HepG2 (cell line): Measurements from ENCODE around the gene NUBP2. TPM values are rescaled to one million over a fixed set of nuclear protein-coding genes. Genes with fewer than 3 reads are reported as not detected.

Source experiments
- ATRX ChIP-seq: sonication (generic); formaldehyde crosslinking; IDR thresholded peaks from 2 replicates; pipeline ENCODE4 v1.4.0; 2020; ENCODE audit warnings: missing genetic modification reagents, borderline replicate concordance
- BORCS8-MEF2B ChIP-seq: sonication (generic); formaldehyde crosslinking; IDR thresholded peaks from 2 replicates; pipeline ENCODE4 v1.8.0; 2022; ENCODE audit warnings: mild to moderate bottlenecking, missing genetic modification reagents
- HNRNPH1 ChIP-seq: fragments of 200-400 bp; formaldehyde crosslinking; optimal IDR thresholded peaks from 2 replicates; pipeline ENCODE3; 2017; ENCODE audit warnings: mild to moderate bottlenecking, low read depth, low read length
- MTF2 ChIP-seq: sonication (generic); formaldehyde crosslinking; IDR thresholded peaks from 2 replicates; pipeline ENCODE4 v1.5.0; 2020; ENCODE audit warnings: missing genetic modification reagents, borderline replicate concordance
- NBN ChIP-seq: fragments of 450-650 bp; conservative IDR thresholded peaks from 2 replicates; pipeline ENCODE4 v1.6.1; 2017
- REPIN1 ChIP-seq: sonication (generic); formaldehyde crosslinking; IDR thresholded peaks from 2 replicates; pipeline ENCODE4 v1.8.0; 2022; ENCODE audit warnings: missing genetic modification reagents, low read depth, mild to moderate bottlenecking, borderline replicate concordance
- SALL2 ChIP-seq: sonication (generic); formaldehyde crosslinking; IDR thresholded peaks from 2 replicates; pipeline ENCODE4 v1.8.1; 2023; ENCODE audit warnings: mild to moderate bottlenecking, missing genetic modification reagents, inconsistent platforms
- SP1 ChIP-seq, 2 experiments: fragments of 450-650 bp in 1 of 2; sonication (generic) in 1 of 2; formaldehyde crosslinking in 1 of 2; IDR thresholded peaks; 2 replicates each; pipeline versions ENCODE4 v1.4.0 to v1.6.1; 2016 to 2020; ENCODE audit warnings: missing genetic modification reagents in 1 of 2
- SRSF4 ChIP-seq: fragments of 200-400 bp; formaldehyde crosslinking; IDR thresholded peaks from one replicate; pipeline ENCODE4 v1.6.1; 2018; ENCODE audit warnings: mild to moderate bottlenecking, low read depth, low read length, moderate library complexity; ENCODE audit not compliant: poor library complexity, severe bottlenecking
- TARDBP ChIP-seq: sonication (generic); formaldehyde crosslinking; IDR thresholded peaks from 2 replicates; pipeline ENCODE4 v1.8.0; 2022; ENCODE audit warnings: mild to moderate bottlenecking, missing genetic modification reagents
- TOE1 ChIP-seq: sonication (generic); formaldehyde crosslinking; IDR thresholded peaks from 2 replicates; pipeline ENCODE4 v1.4.0; 2020; ENCODE audit warnings: mild to moderate bottlenecking, missing genetic modification reagents
- ZNF331 ChIP-seq: sonication (generic); formaldehyde crosslinking; IDR thresholded peaks from 2 replicates; pipeline ENCODE4 v1.4.0; 2020; ENCODE audit warnings: missing genetic modification reagents
- ZNF570 ChIP-seq: sonication (generic); formaldehyde crosslinking; IDR thresholded peaks from 2 replicates; pipeline ENCODE4 v1.4.0; 2020; ENCODE audit warnings: mild to moderate bottlenecking, missing genetic modification reagents, borderline replicate concordance
- polyA plus RNA-seq, 8 experiments: library from polyadenylated mRNA; depleted of rRNA in 3 of 8; stranded (reverse) in 7 of 8; unstranded in 1 of 8; fragments of >200 nt; fragmentation: Illumina TruSeq in 4 of 8; extraction: Trizol in 4 of 8; gene quantifications; 2 replicates each; pipeline versions ENCODE4 v1.2.1 to v1.2.3, GENCODE V29; 2011 to 2016; ENCODE audit warnings: low read depth in 4 of 8, missing spikeins in 1 of 8, mixed read lengths in 1 of 8; ENCODE audit not compliant: insufficient read depth in 1 of 8
- total RNA-seq, 5 experiments: library from RNA; depleted of rRNA; stranded (reverse); fragments of >200 nt; fragmentation: Illumina TruSeq; extraction: Trizol; gene quantifications; 2 replicates each; pipeline ENCODE4 v1.2.3, GENCODE V29; 2016; ENCODE audit warnings: low read depth in 1 of 5
- TF ChIP-seq, protein P1 (sequence below): sonication (generic); formaldehyde crosslinking; IDR thresholded peaks from 2 replicates; pipeline ENCODE4 v1.4.0; 2020; ENCODE audit warnings: missing genetic modification reagents
- TF ChIP-seq, protein P2 (sequence below): sonication (generic); formaldehyde crosslinking; IDR thresholded peaks from 2 replicates; pipeline ENCODE4 v1.8.1; 2023; ENCODE audit warnings: missing genetic modification reagents, inconsistent platforms, borderline replicate concordance
- TF ChIP-seq, protein P3 (sequence below): sonication (generic); formaldehyde crosslinking; IDR thresholded peaks from 2 replicates; pipeline ENCODE4 v1.4.0; 2020; ENCODE audit warnings: mild to moderate bottlenecking, missing genetic modification reagents
- TF ChIP-seq, protein P4 (sequence below): sonication (generic); formaldehyde crosslinking; IDR thresholded peaks from 2 replicates; pipeline ENCODE4 v1.4.0; 2020; ENCODE audit warnings: missing genetic modification reagents

NUBP2 gene
- total and polyA plus RNA-seq, 2 of the 13 experiments (the other 11 are each of a cell fraction or from before 2014, with no cell fraction given) = 25.7 to 61.5 TPM

DNA sequence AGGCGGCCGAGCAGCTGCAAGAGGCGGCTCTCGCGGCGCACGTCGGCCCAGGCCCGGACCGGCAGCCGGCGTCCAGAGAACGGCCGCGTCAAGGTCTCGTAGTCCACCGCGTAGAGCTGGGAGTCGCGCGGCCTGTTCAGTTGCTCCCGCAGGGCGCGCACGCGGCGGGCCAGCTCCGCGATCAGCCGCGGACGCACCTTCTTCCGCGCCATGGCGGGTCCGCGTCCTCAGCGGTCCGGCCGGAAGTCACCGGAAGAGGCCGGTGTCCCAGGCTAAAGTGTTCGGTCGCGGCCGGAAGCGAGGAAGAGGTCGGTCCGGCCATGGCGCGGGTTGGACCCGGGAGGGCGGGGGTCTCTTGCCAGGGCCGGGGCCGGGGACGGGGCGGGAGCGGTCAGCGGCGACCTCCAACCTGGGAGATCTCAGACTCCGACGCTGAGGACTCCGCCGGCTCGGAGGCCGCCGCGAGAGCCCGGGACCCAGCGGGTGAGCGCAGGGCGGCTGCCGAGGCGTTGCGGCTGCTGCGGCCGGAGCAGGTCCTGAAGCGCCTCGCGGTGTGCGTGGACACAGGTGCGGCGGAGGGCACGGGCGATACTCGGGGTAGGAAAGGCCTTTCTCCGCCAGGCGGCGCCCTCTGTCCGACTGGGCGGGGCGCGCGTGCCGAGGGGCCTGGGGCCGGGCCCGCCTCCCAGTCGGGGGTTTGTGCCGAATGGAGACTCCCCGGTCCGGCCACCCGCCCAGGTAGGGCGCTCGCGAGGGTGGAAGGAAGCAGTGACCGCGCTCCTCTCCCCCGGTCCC lies 9.7 kb upstream of the NUBP2 start, which contains the start of gene MRPS34 (continued):
- TF ChIP-seq, protein P1, sequence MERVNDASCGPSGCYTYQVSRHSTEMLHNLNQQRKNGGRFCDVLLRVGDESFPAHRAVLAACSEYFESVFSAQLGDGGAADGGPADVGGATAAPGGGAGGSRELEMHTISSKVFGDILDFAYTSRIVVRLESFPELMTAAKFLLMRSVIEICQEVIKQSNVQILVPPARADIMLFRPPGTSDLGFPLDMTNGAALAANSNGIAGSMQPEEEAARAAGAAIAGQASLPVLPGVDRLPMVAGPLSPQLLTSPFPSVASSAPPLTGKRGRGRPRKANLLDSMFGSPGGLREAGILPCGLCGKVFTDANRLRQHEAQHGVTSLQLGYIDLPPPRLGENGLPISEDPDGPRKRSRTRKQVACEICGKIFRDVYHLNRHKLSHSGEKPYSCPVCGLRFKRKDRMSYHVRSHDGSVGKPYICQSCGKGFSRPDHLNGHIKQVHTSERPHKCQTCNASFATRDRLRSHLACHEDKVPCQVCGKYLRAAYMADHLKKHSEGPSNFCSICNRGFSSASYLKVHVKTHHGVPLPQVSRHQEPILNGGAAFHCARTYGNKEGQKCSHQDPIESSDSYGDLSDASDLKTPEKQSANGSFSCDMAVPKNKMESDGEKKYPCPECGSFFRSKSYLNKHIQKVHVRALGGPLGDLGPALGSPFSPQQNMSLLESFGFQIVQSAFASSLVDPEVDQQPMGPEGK (CRISPR knock-in tag) = peak; percentile 69
- TF ChIP-seq TARDBP (CRISPR knock-in tag) = peak; percentile 84
- no peak for TF ChIP-seq SP1 (IDR thresholded peaks at IDR 0.05)
- TF ChIP-seq SP1 (CRISPR knock-in tag; IDR thresholded peaks at IDR 0.05) = peak; percentile 80
- TF ChIP-seq, protein P2, sequence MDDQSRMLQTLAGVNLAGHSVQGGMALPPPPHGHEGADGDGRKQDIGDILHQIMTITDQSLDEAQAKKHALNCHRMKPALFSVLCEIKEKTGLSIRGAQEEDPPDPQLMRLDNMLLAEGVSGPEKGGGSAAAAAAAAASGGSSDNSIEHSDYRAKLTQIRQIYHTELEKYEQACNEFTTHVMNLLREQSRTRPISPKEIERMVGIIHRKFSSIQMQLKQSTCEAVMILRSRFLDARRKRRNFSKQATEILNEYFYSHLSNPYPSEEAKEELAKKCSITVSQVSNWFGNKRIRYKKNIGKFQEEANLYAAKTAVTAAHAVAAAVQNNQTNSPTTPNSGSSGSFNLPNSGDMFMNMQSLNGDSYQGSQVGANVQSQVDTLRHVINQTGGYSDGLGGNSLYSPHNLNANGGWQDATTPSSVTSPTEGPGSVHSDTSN = 0 out of 2 replicates have a peak, but pooled peaks have one; percentile 48
- no peak for TF ChIP-seq HNRNPH1
- TF ChIP-seq REPIN1 (CRISPR knock-in tag) = peak; percentile 94
- no peak for TF ChIP-seq SRSF4
- TF ChIP-seq, protein P3, sequence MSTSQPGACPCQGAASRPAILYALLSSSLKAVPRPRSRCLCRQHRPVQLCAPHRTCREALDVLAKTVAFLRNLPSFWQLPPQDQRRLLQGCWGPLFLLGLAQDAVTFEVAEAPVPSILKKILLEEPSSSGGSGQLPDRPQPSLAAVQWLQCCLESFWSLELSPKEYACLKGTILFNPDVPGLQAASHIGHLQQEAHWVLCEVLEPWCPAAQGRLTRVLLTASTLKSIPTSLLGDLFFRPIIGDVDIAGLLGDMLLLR (CRISPR knock-in tag) = no peak
- peak; percentile 87 for TF ChIP-seq BORCS8-MEF2B
- no peak for TF ChIP-seq ZNF570 (CRISPR knock-in tag)
- TF ChIP-seq NBN = no peak
- peak; percentile 73; the same call in 1 of the 2 replicates for TF ChIP-seq SALL2 (CRISPR knock-in tag)
- TF ChIP-seq TOE1 (CRISPR knock-in tag) = no peak
- TF ChIP-seq, protein P4, sequence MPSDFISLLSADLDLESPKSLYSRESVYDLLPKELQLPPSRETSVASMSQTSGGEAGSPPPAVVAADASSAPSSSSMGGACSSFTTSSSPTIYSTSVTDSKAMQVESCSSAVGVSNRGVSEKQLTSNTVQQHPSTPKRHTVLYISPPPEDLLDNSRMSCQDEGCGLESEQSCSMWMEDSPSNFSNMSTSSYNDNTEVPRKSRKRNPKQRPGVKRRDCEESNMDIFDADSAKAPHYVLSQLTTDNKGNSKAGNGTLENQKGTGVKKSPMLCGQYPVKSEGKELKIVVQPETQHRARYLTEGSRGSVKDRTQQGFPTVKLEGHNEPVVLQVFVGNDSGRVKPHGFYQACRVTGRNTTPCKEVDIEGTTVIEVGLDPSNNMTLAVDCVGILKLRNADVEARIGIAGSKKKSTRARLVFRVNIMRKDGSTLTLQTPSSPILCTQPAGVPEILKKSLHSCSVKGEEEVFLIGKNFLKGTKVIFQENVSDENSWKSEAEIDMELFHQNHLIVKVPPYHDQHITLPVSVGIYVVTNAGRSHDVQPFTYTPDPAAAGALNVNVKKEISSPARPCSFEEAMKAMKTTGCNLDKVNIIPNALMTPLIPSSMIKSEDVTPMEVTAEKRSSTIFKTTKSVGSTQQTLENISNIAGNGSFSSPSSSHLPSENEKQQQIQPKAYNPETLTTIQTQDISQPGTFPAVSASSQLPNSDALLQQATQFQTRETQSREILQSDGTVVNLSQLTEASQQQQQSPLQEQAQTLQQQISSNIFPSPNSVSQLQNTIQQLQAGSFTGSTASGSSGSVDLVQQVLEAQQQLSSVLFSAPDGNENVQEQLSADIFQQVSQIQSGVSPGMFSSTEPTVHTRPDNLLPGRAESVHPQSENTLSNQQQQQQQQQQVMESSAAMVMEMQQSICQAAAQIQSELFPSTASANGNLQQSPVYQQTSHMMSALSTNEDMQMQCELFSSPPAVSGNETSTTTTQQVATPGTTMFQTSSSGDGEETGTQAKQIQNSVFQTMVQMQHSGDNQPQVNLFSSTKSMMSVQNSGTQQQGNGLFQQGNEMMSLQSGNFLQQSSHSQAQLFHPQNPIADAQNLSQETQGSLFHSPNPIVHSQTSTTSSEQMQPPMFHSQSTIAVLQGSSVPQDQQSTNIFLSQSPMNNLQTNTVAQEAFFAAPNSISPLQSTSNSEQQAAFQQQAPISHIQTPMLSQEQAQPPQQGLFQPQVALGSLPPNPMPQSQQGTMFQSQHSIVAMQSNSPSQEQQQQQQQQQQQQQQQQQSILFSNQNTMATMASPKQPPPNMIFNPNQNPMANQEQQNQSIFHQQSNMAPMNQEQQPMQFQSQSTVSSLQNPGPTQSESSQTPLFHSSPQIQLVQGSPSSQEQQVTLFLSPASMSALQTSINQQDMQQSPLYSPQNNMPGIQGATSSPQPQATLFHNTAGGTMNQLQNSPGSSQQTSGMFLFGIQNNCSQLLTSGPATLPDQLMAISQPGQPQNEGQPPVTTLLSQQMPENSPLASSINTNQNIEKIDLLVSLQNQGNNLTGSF (CRISPR knock-in tag) = peak; percentile 93
- TF ChIP-seq ATRX (CRISPR knock-in tag) = no peak
- peak; percentile 36; the same call in 1 of the 2 replicates for TF ChIP-seq ZNF331 (CRISPR knock-in tag)
- TF ChIP-seq MTF2 (CRISPR knock-in tag) = peak; percentile 89
